HG02938 (cell line): ENCODE measurements around the gene RALBP1.

Experiments used
- ATAC-seq: cut with Tn5 transposase; IDR thresholded peaks from one replicate; pipeline ENCODE4 v1.9.1; 2021; ENCODE audit warnings: mild to moderate bottlenecking, moderate library complexity; ENCODE audit not compliant: unreplicated experiment

RALBP1 gene

DNA sequence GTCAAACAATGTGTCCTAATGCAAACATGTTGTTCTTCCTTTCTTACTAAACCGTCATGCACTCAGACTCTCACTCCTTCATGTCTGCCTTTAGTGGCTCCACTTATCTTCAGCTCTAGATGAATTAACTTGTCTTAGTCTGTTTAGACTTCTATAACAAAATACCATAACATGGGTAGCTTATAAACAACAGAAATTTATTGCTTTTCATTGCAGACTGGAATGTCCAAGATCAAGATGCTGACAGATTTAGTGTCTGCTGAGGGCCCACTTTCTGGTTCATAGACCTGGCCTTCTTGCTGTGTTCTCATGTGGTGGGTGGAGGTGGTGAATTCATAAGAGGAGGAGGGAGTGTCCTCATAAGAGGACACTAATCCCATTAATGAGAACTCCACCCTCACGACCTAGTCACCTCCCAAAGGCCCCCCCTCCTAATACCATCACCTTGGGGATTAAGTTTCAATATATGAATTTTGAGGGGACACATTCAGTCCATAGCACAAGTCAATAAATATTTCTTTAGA lies 32.3 kb downstream of the RALBP1 start:
- ATAC-seq, result no peak

DNA sequence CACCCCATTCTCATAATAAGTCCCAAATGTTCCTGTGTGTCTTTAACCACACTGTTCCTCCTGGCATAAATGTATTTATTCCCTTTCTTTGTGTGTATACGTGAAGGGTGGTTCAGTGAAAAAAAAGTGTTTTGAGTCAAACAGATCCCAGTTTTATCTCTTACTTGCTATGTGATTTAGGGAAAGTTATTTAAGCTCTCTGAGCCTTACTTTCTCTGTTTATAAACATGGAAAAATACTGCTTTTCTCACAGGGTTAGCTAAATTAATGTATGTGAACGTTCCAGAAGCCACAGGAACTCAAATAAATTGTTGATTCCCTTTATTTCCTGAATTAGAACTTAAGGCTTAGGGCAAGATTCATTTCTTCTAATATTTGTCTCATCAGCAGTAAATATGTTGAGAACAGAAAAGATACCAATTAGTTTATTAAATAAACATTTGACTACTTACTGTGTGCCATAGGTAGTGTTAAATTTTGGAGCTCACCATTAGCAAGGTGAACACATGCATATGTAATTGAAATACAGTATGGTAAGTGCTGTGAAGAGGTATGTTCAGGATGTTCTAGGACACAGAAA lies 33.2 kb downstream of the RALBP1 start:
- no peak for ATAC-seq

DNA sequence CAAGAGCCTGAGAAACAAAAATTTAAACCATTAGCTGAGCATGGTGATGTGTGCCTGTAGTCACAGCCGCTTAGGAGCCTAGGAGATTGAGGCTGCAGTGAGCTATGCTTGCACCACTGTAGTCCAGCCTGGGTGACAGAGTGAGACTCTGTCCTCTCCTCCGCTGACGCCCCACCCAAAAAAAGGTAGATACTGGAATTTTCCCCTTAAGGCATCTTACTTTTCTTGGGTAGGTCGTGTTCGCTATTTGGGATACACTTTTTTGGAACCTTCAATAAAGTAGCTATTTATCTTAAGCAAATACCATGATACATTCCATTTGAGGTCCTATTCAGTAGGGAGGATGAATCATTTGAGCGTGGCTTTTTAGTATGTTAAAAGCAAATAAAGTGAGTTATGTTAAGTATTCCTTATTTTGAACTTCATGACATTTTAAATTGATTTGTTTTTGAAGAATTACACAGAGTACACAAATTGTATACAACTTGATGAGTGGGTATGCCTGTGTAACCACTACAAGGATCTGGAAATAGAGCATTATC lies 38.7 kb downstream of the RALBP1 start:
- no peak for ATAC-seq

DNA sequence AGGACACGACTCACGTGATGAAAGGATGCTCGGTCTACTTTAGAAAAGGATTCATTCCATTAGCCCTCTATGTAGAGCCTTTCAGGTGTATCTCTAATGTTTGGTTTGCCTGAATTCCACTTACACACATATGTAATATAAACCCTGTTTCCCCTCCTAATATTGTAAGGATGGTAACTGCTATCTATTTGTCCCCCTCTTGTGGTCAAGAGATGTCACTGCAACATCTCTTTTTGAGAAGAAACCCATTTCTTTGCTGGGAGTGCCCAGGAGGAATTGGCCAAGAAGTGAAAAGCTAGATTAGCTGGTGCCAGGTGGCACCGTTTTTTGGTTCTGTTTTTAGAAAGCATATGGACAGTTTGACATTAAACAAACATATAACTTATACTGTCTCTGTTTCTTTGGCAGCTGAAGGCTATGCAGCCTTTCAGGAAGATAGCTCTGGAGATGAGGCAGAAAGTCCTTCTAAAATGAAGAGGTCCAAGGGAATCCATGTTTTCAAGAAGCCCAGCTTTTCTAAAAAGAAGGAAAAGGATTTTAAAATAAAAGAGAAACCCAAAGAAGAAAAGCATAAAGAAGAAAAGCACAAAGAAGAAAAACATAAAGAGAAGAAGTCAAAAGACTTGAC lies 41.2 kb downstream of the RALBP1 start:
- no peak for ATAC-seq

DNA sequence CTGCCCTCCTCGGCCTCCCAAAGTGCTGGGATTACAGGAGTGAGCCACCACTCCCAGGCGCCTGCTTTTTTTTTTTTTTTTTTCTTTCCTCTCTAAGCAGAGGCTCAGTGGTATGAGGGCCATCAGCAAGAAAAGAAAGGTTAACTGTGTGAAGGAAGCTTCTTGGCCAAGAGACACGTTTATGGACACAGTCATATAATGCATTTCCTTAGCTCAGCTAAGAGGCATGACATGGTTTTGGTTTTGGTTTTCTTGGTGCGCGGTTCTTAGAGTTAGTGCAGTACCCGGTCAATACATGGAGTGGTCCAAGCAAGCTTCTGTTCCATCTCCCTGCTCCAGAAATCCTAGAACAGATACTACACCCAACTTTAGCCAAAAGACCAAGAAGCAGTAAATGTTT lies 42.6 kb downstream of the RALBP1 start:
- ATAC-seq, result no peak

DNA sequence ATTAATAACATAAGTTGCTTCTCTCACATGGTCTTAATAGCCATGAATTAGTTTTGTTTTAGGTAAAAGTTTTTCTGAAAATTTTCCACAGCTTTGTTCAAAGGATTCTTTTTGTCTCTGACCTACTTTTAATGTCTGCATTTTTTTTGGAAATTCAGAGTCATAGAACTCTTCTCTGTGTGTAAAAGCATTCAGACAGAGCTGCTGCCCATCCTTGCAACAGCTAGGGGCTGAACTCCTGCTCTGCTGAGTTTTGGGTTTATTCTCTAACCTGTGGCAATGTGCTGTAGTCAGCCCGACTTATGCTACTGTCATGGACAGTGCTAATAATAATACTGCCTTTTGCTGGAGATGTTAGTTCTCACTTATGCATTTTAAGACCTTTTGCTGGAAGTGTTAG lies 44.1 kb downstream of the RALBP1 start:
- ATAC-seq, result no peak

DNA sequence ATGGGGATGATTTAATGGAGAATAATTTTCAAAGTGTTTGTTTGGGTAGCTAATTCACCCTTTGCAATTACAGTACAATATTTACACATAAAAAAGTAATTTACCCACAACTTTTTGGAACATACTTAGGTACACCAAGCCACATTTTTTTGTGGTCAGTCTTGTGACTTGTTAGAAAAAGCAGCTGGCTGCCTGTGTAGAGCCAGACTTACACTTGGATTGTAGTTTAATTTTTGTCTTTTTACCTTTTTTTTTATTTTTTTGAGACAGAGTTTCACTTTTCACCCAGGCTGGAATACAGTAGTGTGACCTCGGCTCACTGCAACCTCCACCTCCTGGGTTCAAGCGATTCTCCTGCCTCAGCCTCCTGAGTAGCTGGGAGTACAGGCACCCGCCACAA lies 45.4 kb downstream of the RALBP1 start:
- ATAC-seq, result no peak

DNA sequence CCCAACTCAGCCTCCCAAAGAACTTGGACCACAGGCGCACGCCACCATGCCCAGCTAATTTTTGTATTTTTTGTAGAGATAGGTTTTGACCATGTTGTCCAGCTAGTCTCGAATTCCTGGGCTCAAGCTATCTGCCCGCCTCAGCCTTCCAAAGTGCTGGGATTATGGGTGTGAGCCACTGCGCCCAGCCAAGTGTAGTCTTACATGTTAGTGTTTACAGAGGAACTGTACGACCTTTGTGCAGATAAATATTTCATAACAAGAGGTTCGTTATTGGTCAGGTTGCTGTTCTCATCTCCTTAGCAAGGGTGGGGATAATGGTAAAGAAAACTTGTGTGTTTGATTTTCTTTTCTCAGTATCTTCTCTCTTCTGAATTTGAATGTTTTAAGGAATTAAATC lies 46.5 kb downstream of the RALBP1 start:
- ATAC-seq, result no peak

DNA sequence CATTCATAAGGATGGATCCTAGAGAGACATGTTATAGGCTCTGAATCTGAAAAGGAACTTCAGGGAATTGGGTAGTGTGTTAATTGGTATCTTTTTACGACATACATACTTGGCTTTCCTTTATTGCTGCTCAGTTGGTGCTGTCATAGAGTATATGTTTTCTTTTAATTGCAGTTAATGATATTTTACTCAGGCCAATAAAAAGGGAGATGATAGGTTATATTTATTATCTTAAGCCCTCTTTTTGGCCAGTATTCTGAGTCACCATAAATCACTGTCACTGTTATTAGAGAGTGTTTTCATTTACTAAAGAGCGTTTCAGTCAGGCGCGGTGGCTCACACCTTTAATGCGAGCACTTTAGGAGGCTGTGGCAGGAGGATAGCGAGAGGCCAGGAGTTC lies 47.6 kb downstream of the RALBP1 start:
- ATAC-seq, result no peak

DNA sequence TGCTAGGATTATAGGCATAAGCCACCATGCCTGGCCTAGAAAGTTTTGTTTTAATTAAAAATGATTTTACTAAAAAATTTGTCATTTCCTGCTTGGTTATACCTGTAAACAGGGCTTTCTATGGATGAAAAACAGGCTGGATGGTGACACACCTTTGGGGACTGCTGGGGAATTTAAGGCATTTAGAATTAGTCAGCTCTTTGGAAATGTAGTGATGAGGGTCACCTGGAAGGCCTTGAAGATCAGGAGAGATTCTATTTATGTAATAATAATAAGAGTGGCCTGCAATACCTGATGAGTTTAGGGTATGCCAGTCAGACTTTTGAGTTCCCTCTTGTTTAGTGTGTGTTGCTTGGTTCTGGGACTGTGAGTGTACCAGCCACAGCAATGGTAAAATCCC lies 51.1 kb downstream of the RALBP1 start:
- ATAC-seq, result no peak

DNA sequence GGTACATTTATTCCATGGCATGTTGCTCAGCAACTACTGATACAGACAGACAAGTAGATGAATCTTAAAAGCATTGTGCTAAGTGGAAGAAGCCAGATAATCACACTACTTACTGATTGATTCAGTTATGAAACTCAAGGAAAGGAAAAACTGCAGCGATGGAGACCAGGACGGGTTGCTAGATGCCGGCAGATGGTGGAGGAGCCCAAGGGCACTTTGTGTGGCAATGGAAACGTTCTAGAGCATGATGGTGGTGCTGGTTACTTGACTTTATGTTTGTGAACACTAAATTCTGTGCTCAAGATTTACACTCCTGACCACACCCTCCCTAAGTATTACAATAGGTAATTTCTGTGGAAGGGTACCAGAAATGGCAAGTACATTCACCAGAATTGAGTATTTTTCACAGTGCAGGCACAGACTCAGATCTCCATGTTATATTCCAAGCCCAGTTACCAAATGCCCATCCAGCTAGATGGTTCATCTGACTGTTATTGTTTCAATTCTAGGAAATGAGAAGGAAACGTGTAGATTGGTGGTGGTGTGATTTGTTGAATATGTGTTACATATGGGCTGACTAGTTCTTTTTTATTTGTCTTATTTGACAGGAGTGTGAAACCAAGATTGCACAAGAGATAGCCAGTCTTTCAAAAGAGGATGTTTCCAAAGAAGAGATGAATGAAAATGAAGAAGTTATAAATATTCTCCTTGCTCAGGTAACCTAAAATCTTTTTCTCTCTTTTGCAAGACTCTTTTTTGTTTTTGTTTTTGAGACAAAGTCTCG lies 55.1 kb downstream of the RALBP1 start:
- no peak for ATAC-seq

DNA sequence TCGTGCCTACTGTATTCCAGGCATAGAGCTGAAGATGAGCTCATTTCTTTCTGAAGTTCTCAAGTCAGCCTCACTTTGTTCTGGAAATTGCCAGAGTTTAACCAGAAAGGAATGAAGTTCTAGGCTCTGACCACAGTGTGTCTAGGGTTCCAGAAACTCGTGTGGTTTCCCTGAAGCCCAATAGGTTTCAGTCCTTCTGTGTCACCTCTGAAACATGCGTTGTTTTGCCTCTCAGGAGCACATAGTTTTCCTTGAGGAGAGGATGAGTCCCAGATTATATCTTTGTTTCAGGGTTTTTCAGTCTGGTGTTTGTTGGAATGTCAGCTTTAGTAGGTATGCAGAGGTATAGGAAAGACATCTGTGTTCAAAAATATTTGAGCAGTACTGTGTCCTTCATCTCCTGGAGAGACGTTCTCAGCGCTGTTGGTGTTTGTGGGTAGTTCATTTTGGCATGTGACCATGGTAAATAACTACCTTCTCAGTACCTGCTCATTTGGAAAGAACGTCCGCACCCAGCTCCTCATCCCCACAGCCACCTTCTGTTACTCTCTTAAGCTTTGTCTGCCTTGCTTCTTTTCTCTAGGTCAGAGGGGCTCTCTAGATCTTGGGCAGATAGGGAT lies 56.6 kb downstream of the RALBP1 start:
- ATAC-seq, result no peak

DNA sequence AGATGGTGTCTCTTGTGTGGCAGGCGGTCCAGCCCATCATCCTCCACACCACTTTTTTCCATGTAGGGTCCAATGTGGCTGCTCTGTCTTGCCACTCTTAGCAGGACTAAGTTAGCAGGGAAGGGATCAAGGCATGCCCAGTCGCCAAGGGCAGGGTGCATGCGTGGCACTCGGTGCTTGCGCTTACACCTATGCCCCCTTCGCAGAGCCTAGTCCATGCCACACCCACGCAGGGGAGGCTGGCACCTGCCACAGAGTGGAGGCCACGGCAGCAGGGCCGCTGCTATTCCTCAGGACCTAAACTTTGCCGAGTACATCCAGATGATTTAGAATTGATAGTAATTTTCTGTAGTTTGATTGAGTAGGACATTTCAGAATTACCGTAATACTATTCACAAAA lies 59.5 kb downstream of the RALBP1 start:
- ATAC-seq, result no peak

DNA sequence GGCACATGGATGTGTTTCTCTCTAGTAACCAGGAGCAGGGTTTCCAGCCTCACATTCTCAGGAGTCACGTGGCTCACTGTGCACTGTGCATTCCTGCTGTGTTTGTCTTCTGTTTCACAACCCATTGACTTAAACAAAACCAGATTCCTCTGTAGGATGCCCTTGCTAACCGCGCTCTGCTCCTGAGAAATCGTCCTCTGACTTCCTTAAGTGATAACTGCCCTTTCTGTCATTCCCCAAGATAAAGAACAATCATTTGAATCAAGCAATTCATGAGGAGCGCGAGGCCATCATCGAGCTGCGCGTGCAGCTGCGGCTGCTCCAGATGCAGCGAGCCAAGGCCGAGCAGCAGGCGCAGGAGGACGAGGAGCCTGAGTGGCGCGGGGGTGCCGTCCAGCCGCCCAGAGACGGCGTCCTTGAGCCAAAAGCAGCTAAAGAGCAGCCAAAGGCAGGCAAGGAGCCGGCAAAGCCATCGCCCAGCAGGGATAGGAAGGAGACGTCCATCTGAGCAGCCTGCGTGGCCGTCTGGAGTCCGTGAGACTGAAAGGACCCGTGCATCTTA lies 60.2 kb downstream of the RALBP1 start:
- no peak for ATAC-seq

DNA sequence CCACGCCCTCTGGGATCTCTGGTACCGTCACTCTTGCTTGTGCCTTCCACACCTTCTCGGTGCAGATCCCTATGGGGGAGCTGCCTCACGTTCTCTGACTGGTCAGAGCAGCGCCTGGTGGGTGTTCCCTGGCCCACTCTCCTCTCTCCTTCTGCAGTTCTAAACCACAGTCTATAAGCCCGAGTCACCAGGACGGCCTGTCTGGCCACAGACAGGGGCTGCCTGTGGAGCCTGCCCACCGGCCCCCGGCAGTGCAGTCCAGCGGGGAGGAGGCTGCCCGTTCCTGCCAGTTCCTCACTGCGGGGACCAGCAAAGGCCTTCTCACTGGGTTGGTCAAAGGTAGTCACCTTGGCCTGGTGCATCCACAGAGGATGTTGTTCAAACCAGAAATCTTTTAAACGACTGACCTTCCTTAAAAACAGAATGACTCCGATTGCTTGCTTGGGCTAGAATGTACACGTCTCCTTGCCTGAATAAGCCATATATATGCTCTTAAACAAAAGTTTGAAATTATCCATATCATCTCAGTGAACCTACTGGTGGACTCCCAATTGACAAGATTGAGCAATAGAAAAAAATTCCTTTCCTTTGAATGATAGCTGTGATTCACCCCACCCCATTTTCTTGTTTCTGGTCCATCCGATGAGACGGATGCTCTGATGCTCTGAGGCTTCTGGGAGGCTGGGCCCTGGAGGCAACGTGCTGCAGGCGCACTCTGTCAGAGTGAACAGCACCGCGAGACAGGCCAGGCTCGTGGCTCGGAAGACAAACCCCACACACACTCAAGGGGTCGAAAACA lies 61.2 kb downstream of the RALBP1 start:
- no peak for ATAC-seq

DNA sequence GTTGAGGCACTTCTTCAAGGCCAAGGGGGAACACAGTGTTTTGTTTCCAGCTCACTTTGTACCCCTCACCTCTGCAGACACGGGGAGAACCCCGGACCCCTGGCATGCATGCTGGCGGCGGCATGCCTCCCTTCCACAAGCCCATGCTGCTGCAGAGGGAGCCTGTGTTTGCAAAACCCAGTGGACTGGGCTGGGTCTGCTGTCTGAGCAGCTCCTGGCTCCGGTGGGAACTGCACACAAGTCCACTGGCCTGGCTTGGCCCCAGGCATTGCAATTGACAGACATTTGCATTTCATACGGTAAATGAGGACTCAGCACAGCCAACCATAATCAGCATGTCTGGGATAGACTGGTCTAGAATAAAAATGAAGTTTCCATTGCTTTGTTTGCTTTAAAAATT lies 62.4 kb downstream of the RALBP1 start:
- ATAC-seq, result no peak

DNA sequence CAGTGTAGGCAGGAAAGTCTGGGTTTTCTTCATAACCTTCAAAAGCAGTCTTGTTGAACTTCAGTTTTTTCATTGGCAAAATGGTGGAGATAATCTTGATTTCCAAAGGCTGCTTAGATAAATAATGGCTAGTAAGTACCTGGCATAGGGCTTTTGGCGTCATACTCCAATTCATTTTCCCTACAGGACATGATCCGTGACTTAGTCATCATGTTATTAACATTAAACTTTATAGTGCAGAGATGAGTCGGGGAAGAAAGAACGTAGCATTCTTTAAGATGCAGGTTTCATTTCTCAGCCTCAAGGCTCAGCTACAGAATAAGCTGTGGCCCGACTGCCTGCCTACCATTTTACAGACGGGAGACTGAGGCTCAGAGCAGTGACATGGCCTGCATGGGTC lies 64.0 kb downstream of the RALBP1 start:
- ATAC-seq, result no peak

DNA sequence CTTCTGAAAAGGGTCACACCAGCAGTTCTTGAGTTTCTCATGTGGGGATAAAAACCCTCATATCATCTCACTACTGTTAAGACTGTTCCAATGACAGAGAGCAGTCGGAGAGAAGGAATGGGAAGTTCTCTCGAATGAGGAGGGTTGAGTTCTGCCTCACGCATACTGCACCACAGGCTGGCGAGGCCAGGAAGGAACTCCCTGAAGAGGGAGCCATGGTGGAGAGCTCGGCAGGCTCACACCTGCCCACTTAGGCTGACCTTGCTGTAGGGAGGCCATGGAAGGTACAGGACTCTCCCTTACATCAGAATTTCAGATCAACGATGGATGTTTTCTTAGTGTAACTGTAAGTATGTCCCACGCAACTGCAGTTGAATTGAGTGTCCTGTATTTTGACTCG lies 64.6 kb downstream of the RALBP1 start:
- ATAC-seq, result no peak

DNA sequence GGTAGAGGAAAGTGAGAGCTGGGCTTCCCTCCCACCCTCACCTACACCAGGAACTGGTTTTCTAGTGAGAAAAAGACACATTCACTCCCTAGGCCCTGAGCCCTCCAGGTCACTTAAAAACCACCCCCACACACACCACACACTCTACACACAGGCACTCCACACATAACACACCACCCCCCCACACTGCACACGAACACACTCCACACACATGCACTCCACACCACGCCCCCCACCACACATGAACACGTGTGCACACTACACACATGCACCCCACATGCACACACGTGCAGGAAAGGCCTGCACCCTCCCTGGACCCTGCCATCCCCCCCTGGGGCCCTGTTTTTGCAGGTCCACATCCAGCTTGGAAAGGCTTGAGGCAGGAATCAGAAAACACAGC lies 67.6 kb downstream of the RALBP1 start:
- no peak for ATAC-seq

DNA sequence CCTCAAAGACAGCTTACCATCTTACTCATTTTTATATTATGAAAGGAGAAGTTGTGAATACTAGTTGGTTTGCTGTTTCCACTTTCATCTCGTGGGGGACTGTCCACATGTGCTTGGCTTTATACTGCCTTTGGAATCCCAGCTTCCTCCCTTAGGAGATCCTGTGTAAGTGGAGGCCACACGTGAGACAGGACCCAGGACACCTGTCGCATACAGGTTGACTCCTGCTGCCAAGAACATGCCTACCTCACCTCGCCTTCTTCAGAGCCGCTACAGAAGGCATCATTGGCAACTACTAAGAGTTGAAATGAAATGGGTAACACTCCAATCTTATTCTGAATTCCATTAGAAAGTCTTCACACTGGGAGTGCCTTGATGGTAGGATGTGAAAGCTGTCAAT lies 69.7 kb downstream of the RALBP1 start:
- no peak for ATAC-seq
